ENCODE data around the gene PIP4K2A. TPM values are rescaled to one million over a fixed set of nuclear protein-coding genes. Genes with fewer than 3 reads are reported as not detected.

PIP4K2A gene
- total RNA-seq, 2 donors from 2014 or later: 13.2 to 17.4 TPM

- Histone ChIP-seq H3K27ac (no peak overlapping the region), H3K27me3 (replicated peaks; ENCODE audit: insufficient read depth) (no peaks in the 10 kb centered on the region), H3K4me3 (no peak overlapping the region), H3K9me3 (no peaks in the 10 kb centered on the region), H3K36me3 (no peaks in the 10 kb centered on the region), H3K4me1 (replicated peaks) (no peaks in the 10 kb centered on the region)
- intact Hi-C loops (cut with DNase I): no loop called here
- no peak for DNase-seq (ENCODE audit: low spot score)
- TF ChIP-seq CTCF (IDR thresholded peaks at IDR 0.05) (no peak), POLR2AphosphoS5 (IDR thresholded peaks at IDR 0.05) (no peak), POLR2A (IDR thresholded peaks at IDR 0.05) (no peak)
- WGBS: 82% methylated on average over 12 of the region's 12 CpGs
These were observed 169.9 kb downstream of the PIP4K2A start for GRCh38 chr10:22544325-22545068.

GRCh38 chr10:22542773-22543172 is 171.6 kb downstream of the PIP4K2A start:
- Histone ChIP-seq H3K27ac (no peak overlapping the region), H3K36me3 (no peaks in the 10 kb centered on the region), H3K9me3 (no peaks in the 10 kb centered on the region), H3K4me1 (replicated peaks) (no peaks in the 10 kb centered on the region), H3K27me3 (replicated peaks; ENCODE audit: insufficient read depth) (no peaks in the 10 kb centered on the region), H3K4me3 (no peak overlapping the region)
- intact Hi-C loops (cut with DNase I): no loop called here
- TF ChIP-seq CTCF (IDR thresholded peaks at IDR 0.05): no peak
- no peak for TF ChIP-seq POLR2AphosphoS5 (IDR thresholded peaks at IDR 0.05)
- TF ChIP-seq POLR2A (IDR thresholded peaks at IDR 0.05): no peak
- 73% methylated on average over 7 of the region's 7 CpGs for WGBS
- no peak for DNase-seq (ENCODE audit: low spot score)

GRCh38 chr10:22541900-22542299 is 172.5 kb downstream of the PIP4K2A start:
- H3K4me3 ChIP-seq: no peak overlapping the region
- no peaks in the 10 kb centered on the region for H3K27me3 ChIP-seq (replicated peaks; ENCODE audit: insufficient read depth)
- no peaks in the 10 kb centered on the region for H3K4me1 ChIP-seq (replicated peaks)
- no peak overlapping the region for H3K27ac ChIP-seq
- TF ChIP-seq CTCF (IDR thresholded peaks at IDR 0.05): no peak
- no peak for TF ChIP-seq POLR2A (IDR thresholded peaks at IDR 0.05)
- no peak for TF ChIP-seq POLR2AphosphoS5 (IDR thresholded peaks at IDR 0.05)
- H3K36me3 ChIP-seq: no peaks in the 10 kb centered on the region
- H3K9me3 ChIP-seq: no peaks in the 10 kb centered on the region
- 87% methylated on average over 10 of the region's 10 CpGs for WGBS
- DNase-seq (ENCODE audit: low spot score): no peak
- intact Hi-C loops (cut with DNase I): no loop called here

- Histone ChIP-seq H3K27me3 (replicated peaks; ENCODE audit: insufficient read depth) (no peaks in the 10 kb centered on the region), H3K4me1 (replicated peaks) (no peaks in the 10 kb centered on the region), H3K9me3 (no peaks in the 10 kb centered on the region), H3K36me3 (no peaks in the 10 kb centered on the region), H3K4me3 (no peak overlapping the region), H3K27ac (no peak overlapping the region)
- DNase-seq (ENCODE audit: low spot score): no peak
- no peak for TF ChIP-seq POLR2A (IDR thresholded peaks at IDR 0.05)
- TF ChIP-seq CTCF (IDR thresholded peaks at IDR 0.05): no peak
- TF ChIP-seq POLR2AphosphoS5 (IDR thresholded peaks at IDR 0.05): no peak
- intact Hi-C loops (cut with DNase I): no loop called here
- WGBS: 91% methylated on average over 11 of the region's 11 CpGs
These were observed 174.6 kb downstream of the PIP4K2A start for GRCh38 chr10:22539579-22540298.

Data from prostate gland (tissue), 2 donors.